ENCODE measurements around the gene LRP1. TPM values are rescaled to one million over a fixed set of nuclear protein-coding genes. Genes with fewer than 3 reads are reported as not detected.

The LRP1 gene
- total and polyA plus RNA-seq, 2 of the 13 experiments (the other 11 are each of a cell fraction or from before 2014, with no cell fraction given) = 14.7 to 30.8 TPM

DNA sequence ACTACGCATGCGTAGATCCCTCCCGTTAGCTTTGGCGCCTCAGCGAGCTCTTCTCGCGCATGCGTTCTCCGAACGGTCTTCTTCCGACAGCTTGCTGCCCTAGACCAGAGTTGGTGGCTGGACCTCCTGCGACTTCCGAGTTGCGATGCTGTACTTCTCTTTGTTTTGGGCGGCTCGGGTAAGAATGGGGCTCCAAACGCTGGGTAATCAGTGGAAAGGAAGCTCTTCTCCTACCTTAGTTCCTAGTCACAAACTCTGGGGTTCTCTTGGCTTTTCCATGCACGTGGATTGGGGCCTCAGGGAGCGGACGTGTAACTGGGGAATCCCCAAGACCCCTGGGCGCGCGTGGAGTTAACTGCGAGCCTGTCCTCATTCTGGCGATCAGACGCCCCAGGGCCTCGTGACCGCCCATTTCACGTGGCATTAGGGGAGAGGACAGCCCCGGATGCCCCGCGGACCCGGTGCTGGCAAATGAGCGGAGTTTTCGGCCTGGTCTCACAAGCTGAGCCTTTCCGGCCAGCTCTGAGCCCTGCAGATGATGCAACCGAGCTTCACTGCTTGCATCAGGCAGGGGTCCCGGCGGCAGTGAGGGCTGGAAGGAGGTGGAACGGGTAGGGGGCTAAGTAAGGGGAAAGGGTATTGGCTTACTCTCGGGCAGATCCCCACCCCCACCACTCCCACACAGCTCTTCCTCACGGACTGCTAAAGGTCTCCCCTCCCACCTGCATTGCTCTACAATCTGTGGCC is 101.5 kb downstream of the LRP1 start, which contains the start of gene SHMT2 (continued):
- TF ChIP-seq, protein P1, sequence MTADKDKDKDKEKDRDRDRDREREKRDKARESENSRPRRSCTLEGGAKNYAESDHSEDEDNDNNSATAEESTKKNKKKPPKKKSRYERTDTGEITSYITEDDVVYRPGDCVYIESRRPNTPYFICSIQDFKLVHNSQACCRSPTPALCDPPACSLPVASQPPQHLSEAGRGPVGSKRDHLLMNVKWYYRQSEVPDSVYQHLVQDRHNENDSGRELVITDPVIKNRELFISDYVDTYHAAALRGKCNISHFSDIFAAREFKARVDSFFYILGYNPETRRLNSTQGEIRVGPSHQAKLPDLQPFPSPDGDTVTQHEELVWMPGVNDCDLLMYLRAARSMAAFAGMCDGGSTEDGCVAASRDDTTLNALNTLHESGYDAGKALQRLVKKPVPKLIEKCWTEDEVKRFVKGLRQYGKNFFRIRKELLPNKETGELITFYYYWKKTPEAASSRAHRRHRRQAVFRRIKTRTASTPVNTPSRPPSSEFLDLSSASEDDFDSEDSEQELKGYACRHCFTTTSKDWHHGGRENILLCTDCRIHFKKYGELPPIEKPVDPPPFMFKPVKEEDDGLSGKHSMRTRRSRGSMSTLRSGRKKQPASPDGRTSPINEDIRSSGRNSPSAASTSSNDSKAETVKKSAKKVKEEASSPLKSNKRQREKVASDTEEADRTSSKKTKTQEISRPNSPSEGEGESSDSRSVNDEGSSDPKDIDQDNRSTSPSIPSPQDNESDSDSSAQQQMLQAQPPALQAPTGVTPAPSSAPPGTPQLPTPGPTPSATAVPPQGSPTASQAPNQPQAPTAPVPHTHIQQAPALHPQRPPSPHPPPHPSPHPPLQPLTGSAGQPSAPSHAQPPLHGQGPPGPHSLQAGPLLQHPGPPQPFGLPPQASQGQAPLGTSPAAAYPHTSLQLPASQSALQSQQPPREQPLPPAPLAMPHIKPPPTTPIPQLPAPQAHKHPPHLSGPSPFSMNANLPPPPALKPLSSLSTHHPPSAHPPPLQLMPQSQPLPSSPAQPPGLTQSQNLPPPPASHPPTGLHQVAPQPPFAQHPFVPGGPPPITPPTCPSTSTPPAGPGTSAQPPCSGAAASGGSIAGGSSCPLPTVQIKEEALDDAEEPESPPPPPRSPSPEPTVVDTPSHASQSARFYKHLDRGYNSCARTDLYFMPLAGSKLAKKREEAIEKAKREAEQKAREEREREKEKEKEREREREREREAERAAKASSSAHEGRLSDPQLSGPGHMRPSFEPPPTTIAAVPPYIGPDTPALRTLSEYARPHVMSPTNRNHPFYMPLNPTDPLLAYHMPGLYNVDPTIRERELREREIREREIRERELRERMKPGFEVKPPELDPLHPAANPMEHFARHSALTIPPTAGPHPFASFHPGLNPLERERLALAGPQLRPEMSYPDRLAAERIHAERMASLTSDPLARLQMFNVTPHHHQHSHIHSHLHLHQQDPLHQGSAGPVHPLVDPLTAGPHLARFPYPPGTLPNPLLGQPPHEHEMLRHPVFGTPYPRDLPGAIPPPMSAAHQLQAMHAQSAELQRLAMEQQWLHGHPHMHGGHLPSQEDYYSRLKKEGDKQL (CRISPR knock-in tag; IDR thresholded peaks at IDR 0.05; ENCODE audit: low read depth) = no peak
- no peak for TF ChIP-seq SRSF1 (optimal IDR thresholded peaks at IDR 0.05; ENCODE audit: low read depth, low read length)
- TF ChIP-seq NFE2L2 (IDR thresholded peaks at IDR 0.05; ENCODE audit: low read length) = no peak
- TF ChIP-seq AHR (CRISPR knock-in tag; IDR thresholded peaks at IDR 0.05) = peak; percentile 56; the same call in 1 of the 2 replicates
- TF ChIP-seq, protein P2, sequence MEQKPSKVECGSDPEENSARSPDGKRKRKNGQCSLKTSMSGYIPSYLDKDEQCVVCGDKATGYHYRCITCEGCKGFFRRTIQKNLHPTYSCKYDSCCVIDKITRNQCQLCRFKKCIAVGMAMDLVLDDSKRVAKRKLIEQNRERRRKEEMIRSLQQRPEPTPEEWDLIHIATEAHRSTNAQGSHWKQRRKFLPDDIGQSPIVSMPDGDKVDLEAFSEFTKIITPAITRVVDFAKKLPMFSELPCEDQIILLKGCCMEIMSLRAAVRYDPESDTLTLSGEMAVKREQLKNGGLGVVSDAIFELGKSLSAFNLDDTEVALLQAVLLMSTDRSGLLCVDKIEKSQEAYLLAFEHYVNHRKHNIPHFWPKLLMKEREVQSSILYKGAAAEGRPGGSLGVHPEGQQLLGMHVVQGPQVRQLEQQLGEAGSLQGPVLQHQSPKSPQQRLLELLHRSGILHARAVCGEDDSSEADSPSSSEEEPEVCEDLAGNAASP (CRISPR knock-in tag; IDR thresholded peaks at IDR 0.05; ENCODE audit: borderline replicate concordance) = no peak
- TF ChIP-seq, protein P3, sequence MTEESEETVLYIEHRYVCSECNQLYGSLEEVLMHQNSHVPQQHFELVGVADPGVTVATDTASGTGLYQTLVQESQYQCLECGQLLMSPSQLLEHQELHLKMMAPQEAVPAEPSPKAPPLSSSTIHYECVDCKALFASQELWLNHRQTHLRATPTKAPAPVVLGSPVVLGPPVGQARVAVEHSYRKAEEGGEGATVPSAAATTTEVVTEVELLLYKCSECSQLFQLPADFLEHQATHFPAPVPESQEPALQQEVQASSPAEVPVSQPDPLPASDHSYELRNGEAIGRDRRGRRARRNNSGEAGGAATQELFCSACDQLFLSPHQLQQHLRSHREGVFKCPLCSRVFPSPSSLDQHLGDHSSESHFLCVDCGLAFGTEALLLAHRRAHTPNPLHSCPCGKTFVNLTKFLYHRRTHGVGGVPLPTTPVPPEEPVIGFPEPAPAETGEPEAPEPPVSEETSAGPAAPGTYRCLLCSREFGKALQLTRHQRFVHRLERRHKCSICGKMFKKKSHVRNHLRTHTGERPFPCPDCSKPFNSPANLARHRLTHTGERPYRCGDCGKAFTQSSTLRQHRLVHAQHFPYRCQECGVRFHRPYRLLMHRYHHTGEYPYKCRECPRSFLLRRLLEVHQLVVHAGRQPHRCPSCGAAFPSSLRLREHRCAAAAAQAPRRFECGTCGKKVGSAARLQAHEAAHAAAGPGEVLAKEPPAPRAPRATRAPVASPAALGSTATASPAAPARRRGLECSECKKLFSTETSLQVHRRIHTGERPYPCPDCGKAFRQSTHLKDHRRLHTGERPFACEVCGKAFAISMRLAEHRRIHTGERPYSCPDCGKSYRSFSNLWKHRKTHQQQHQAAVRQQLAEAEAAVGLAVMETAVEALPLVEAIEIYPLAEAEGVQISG (CRISPR knock-in tag; IDR thresholded peaks at IDR 0.05) = peak; percentile 65
- TF ChIP-seq PCBP1 (IDR thresholded peaks at IDR 0.05; ENCODE audit: borderline replicate concordance, low read depth, low read length) = 0 out of 2 replicates have a peak, but pooled peaks have one; percentile 72
- TF ChIP-seq SPEN (CRISPR knock-in tag; IDR thresholded peaks at IDR 0.05; ENCODE audit: low read depth) = peak; percentile 66
- TF ChIP-seq ZNF562 (CRISPR knock-in tag; IDR thresholded peaks at IDR 0.05; ENCODE audit: borderline replicate concordance) = no peak
- TF ChIP-seq ZNF703 (CRISPR knock-in tag; IDR thresholded peaks at IDR 0.05; ENCODE audit: borderline replicate concordance) = no peak
- TF ChIP-seq GATAD1 (CRISPR knock-in tag; IDR thresholded peaks at IDR 0.05) = peak; percentile 19; the same call in 1 of the 2 replicates
- TF ChIP-seq ZNF841 (CRISPR knock-in tag; IDR thresholded peaks at IDR 0.05; ENCODE audit: borderline replicate concordance) = no peak
- 0 out of 2 replicates have a peak, but pooled peaks have one; percentile 19 for TF ChIP-seq MXD4 (CRISPR knock-in tag; IDR thresholded peaks at IDR 0.05)
- peak; percentile 63; the same call in 1 of the 2 replicates for TF ChIP-seq ZFP90 (CRISPR knock-in tag; IDR thresholded peaks at IDR 0.05; ENCODE audit: borderline replicate concordance)

All from HepG2 (cell line).